ENCODE data around the gene STBD1. TPM values are rescaled to one million over a fixed set of nuclear protein-coding genes. Genes with fewer than 3 reads are reported as not detected.
"Not testable (repeated sequence)": the region's sequence is repeated elsewhere in the genome, so short reads cannot be mapped to it uniquely, and the experiment has no call there.

Gene STBD1
- 2.0 and 3.6 TPM in 2 replicates for total RNA-seq (2014; rRNA removed; shearing (Covaris generic))

DNA sequence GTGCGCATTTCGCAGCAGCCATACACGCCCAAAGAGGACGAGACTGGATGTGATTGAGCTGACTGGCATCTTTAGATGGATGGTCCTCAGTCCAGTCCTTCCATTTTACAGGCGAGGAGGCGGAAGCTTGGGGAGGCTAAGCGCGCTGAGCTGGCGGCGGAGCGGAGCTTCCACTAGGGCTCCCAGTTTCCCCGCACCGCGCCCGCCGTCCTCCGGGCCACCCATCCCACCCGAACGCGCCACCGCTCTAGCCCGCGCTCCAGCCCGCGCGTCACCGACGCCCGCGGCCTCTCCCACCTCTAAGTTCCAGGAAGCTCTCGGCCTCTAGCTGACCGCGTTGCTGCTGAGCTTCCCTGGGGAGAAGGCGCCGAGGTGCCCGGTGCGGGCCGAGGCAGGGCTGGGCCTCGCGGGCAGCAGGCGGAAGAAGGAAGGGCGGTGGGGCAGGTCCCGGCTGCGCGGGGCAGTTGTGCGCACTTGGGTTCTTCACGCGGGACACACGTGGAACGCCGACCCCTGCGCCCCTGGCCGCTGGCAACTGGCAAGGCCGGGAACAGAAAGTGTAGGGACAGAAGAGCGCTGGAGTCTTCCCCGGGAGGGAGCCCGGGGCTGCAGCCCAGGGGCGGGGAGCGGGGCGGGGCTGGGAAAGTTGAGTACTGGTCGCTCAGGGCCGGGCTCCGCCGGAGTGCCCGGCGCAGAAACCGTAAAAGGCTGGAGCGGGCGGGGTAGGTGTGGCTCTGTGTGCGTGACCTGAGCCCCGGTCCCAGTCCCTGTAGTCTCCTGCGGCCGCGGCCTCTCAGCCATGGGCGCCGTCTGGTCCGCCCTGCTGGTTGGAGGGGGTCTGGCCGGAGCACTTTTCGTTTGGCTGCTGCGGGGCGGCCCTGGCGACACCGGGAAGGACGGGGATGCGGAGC, at the start of gene STBD1:
STBD1 (plus strand) TSS at position 763 of the 911 bp plus-strand sequence; CDS start at position 800, 37 bp downstream.
- DNase-seq (ENCODE audit: low spot score): no peak

DNA sequence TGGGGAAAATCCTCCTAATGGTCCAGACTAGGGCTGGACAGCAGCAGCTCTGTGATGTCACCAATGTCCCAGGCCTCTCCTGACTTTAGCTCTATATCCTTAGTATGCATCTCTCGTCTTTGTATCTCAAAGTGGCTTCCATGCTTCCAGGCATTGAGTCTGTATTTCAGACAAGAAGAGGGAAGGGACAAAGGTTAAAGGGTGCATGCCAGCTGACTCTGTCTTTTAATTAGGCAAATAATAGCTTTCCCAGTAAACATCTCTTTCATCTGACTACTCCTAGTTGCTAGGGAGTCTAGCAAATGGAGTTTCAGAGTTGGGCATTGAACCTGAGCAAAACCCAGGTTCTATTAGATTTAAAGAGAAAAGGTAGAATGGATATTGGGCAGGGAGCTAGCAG, 49.6 kb upstream of the STBD1 start:
- no peak for DNase-seq (ENCODE audit: low spot score)

DNA sequence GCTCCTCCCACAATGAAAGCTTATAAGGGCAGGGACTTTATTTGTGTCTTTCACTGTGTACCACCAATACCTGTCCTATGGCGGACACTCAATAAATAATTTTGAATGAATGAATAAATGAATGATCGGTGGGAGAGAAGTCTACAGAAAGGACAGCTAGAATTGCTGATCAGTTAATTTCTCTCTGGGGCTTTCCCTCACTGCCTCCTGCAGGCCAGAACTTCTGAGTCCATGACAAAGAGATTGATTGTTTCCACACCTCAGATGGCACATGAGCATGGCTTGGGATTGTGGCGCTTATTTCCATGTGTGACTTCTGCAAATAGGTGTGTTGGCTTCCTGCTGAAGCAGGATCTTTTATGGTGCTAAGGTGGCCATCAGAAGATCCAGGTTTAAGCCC, 48.7 kb upstream of the STBD1 start:
- DNase-seq (ENCODE audit: low spot score): no peak

DNA sequence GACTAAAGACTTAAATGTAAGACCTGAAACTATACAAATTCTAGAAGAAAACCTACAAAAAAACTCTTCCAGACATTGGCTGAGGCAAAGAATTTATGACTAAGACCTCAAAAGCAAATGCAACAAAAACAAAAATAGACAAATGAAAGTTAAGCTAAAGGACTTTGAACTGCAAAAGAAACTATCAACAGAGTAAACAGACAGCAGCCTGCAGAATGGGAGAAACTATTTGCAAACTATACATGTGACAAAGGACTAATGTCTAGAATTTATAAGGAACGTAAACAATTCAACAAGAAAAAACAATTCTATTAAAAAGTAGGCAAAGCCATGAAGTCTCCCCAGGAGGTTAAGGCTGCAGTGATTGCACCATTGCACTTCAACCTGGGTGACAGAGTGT, 46.0 kb upstream of the STBD1 start:
- no peak for DNase-seq (ENCODE audit: low spot score)

DNA sequence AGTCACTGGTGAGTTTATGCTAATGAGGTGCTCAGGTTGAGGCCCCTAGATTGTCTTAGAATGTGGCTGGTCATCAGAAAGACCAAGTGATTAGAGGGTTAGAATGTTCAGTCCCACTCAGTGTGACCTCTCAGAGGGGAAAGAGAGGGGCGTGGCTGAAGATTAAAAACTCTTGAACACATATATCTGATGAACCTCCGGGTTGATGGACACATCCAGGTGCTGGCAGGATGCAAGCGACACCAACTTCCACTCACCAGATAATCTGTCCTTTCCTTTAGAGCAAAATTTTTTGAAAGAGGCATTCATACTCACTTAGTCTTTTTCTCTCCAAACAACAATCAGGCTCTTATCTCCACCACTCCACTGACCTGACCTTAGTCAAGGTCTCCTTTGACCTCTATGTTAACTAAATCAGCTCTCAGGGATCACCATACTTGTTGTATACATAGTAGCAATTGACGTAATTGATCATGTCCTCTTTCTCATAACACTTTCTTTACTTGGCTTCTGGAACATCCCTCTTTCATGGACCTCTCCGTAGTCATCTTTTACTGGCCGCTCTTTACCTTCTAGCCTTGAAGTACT, 40.8 kb upstream of the STBD1 start:
- no peak for DNase-seq (ENCODE audit: low spot score)

DNA sequence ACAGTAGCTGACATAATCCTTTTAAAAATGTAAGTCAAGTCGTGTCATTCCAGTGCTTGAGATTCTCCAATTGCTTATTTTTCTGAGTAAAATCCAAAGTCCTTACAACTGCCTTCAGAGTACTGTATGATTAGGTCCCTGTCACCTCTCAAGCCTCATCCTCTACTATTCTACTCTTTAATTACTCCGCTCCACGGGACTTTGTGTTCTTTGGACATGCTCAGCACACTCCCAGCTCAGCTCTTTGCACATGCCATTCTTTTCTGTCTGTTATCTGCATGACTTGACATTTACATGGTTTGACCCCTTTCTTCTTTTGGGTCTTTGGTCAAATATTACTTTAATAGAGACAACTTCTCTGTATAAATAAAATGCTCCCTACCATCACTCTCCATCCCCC, 39.9 kb upstream of the STBD1 start:
- no peak for DNase-seq (ENCODE audit: low spot score)

DNA sequence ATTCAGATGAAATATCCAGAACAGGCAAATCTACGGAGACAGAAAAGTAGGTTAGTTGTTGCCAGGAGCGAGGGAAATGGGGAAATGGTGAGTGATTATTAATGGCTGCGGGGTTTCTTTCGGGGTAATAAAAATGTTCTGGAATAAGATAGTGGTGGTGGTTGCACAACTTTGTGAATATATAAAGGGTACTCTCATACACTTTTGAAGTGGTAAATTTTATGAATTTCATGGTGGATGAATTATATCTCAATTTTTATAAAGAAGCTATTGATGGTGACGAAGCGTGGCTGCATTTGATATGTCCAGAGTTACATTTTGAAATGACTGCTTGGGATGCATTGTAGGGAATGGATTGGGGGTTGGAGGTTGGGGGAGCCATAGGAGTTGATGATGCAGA, 38.7 kb upstream of the STBD1 start:
- DNase-seq (ENCODE audit: low spot score): no peak

DNA sequence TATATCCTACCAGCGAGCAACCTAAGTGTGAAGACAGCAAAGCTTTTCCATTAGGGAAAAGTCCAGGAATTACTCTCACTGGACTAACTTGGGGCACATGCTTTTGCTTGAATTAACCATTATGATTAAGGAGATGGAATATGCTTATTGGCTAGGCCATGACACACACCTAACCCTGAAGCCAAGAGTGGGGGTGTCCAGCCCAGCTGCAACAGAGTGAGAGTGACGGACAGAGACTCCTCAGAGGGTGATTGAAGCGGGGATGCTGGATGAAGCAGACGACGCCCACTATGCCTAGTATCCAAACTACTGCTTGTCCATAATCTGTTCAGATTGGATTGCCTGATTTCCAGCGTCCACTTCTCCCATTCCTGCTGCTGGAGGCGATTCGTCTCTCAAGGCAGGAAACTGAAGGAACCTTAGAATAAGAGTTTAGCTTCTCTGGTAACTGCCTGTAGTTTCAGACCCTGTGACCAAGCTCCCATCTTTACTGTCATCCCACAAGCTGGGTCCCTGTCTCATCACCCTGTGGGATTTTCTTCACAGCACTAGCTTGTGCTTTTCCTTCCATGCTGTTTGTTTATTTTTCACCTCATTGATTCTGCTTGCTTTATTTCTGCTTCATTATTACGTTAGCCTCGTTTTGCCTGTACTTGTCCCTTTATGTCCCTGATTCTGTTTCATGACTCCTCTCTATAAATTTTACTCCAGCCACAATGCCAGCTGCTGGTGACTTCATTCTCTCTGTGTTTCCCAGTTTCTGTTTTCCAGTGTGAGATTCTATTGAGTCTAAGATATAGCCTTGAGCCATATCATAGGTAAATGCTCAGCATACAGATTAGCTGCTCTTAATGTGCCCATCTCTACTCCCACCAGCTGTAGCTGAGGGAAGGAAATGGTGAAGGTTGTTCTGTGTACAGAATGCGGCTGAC, 36.0 kb upstream of the STBD1 start:
- no peak for DNase-seq (ENCODE audit: low spot score)

DNA sequence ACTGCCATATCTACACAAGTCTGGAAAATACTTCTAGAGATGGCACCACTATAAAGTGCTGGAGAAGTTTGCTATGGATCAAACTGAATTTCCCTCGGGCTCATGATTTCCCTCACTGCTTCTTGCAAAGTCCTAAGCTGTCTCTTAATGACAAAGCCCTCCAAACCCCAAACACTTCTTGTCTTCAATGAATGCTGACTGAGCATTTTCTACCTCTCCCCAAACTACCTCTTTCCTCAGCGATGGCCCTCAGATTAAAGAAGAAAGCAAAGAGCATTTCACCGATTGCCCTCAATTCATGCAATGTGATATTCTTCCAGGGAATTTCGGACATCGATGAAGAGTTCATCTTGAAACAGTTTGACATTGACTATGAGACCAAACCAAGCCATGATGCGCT, 35.3 kb upstream of the STBD1 start:
- no peak for DNase-seq (ENCODE audit: low spot score)

DNA sequence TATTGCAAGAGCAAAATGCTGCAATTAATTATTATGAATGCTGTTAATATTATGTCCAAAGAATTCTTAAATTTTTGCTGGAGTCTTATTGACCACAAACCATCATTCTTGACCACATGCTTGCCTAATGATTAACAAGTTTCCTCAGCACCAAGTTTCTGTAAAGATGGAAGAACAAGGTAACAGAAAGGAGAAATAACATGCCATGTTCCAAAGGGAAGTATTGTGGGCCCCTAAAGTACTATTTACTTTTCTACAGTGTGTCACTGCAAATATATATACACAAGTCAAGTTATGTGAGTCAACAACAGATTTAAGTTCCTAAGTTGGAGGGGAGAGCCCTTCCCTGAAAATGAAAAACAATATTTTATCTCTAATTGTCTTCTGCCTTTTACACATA, 34.5 kb upstream of the STBD1 start:
- DNase-seq (ENCODE audit: low spot score): no peak

DNA sequence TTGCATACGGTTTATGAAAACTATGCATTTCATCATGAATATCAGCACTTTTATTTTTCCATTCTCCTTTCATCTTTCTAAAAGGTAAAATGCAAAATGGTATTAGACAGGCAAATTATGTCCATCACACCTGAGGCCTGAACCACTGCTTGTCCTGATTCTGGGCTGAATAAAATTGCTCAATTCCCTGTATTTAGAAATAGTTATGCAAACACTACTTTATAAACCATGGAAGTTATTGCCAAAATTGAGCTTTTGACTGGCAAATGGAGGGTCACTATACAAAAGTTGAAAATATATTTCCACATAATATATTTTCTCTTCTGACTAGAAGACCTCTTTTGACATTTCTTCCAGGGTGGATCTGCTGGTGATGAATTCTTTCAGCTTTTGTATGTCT, 34.0 kb upstream of the STBD1 start:
- DNase-seq (ENCODE audit: low spot score): no peak

DNA sequence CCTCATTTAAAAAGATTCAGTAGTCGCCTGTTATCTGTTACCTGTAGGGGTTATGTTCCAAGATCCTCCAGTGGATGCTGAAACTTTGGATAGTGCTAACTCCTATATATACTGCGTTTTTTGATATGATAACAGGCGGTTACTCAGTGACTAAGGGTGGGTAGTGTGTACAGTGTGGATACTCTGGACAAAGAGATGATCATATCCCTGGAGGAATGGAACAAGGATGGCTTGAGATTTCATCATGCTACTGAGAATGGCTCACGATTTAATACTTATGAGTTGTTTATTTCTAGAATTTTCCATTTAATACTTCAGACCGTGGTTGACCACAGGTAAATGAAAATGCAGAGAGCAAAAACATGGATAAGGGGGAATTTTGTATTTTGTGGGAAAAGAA, 33.5 kb upstream of the STBD1 start:
- no peak for DNase-seq (ENCODE audit: low spot score)

DNA sequence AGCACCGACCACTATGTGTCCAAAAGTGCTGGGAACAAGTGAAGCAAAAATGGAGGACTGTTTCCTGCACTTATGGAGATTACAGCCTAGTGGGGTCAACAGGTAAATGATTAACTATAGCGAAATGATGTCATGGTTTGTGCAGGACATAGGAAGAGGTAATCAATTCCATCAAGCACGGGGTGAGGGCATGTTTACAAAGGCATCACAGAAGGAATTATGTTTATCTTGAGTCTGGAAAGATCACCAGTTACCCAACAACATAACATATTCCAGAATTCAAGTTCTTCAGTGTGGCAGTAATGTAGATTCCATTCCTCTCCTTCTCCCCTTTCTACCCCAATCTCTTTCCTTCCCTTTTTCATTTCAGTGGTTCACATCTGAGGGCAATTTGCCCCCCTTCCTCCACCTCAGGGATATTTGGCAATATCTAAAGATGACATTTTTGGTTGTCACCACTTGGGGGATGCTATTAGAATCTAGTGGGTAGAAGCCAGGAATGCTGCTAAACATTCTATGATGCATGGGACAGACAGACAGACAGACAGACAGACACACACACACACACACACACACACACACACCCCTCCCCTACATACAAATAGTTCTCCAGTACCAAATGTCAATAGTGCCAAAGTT, 30.9 kb upstream of the STBD1 start:
- DNase-seq (ENCODE audit: low spot score): no peak

DNA sequence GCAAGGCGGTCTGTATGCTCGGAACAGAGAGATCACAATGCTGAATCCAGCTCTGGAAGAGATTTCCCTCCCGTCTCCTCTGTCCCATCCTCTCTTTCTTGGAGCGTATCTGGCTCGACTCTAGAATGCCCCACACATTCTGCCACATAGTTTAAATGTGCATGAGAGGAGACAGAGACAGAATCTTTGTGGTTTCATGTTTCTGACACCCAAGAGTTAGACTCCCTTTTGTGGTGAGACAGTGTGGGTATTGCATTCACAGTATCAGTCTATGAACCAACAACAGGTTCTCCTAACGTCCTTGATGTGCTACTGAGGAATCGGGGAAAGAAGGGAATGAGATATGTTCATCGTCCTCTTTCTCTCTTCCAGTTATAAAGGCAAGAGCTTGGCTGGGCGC, 29.7 kb upstream of the STBD1 start:
- DNase-seq (ENCODE audit: low spot score): no peak

DNA sequence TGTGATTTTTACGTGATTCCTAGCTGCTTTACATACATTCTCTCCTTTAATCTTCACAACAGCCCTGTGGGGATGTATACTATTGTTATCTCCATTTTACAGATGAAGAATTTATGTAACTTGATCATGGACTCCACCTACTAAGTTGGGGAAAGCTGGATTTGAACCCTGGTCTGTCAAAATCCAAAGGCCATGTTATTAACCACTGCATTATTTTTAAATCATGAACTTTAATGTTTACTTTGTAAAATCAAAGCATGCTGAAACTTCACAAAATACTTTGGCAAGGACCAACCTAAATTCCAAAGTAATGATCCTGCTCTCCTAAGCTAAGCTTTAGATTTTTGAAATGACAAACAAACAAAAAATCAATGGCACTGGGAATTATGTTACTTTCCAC, 28.9 kb upstream of the STBD1 start:
- DNase-seq (ENCODE audit: low spot score): no peak

DNA sequence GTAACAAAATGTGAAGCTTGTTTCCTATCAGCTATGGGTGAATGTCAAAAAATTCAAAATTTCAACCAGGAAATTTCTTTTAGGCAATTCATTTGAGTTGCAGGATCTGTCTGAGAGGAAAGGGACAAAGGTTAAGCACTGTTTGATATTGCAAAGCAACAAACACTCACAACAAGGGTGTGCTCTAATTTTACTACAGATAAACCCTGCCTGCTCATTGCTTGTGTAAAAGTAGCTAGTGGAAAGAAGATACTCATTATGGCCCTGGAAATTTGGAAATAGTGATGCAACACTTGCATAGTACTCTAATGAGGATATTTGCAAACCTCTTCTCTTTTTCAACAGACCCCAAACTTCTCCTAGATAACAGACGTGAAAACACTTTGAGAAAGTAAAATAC, 27.9 kb upstream of the STBD1 start:
- DNase-seq (ENCODE audit: low spot score): no peak

DNA sequence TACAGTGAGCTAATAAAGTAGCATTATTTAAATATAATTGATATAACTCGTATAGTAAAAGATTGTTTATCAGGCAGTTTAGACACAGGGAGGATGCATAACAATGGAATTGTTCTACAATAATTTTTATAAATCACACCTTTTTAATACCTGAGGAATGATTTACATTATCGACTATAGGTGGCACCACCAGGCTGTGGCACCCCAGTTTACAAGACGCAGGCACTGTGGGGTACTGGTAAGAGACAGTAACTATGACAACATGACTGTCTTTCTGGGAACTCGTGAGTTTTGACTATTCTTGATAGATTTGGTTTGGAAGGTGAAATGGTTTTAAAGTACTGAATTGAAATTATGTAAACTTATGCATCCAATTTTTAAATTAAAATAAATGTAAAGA, 27.1 kb upstream of the STBD1 start:
- DNase-seq (ENCODE audit: low spot score): no peak

DNA sequence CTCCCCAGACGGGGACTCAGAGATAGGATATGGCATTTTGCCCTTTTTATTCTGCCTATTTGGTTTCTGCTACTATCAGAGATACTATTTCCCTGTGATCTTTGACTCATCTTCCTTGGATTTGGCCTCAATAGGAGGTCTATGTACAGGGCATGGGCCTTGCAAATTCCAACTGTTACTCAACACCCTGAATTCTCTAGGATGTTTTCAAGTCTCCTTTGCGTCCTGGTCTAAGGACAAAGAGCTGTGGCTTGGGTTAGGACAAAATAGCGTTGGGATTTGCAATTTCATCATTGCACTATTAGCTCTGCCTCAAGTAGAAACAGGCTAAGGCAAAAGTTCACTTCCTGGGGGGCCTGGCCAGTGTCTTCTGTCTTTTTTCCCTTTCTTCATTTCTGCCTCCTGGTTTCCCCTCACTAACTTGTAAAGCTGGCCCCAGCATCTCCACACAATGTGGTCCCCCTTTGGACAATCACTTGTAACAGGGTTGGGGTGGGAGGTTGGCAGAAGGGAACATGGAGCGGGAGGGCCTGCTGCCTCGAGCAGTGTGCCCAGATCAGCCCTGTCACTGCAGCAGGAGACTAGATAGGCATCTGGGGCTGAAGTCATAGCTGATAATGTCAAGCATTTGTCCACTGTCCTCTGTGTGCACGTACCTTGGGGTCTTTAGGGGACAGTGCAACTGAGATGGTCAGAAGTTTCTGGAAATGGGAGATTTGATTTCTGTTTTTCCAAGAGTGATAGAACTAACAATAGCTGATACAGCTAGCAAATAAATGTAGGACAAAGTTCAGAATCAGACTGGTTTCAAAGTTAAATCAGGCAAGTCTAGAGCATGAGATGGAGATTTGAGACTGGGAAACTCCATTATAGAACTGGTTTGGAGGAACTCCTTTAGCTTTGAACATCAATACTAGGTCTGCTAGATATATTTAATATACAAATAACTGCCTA, 25.8 kb upstream of the STBD1 start:
- no peak for DNase-seq (ENCODE audit: low spot score)

DNA sequence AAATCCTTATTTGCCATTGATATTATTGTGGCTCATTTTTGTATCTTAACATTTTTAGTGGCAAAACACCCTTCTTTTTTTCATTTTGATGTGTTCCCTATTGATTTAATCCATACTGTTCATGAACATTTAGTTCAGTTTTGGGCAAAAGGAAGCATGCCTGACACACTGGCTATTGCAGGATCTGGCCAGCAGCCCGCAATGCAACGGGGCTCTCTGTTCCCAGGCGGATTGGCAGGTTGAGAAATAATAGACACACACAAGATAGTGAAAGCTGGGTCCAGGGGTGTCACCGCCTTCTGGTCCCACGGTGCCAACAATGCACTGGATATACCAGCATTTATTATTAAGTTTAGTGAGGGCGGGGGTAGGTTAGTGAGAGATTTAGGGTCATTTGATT, 24.9 kb upstream of the STBD1 start:
- not testable (repeated sequence) for DNase-seq (ENCODE audit: low spot score)

DNA sequence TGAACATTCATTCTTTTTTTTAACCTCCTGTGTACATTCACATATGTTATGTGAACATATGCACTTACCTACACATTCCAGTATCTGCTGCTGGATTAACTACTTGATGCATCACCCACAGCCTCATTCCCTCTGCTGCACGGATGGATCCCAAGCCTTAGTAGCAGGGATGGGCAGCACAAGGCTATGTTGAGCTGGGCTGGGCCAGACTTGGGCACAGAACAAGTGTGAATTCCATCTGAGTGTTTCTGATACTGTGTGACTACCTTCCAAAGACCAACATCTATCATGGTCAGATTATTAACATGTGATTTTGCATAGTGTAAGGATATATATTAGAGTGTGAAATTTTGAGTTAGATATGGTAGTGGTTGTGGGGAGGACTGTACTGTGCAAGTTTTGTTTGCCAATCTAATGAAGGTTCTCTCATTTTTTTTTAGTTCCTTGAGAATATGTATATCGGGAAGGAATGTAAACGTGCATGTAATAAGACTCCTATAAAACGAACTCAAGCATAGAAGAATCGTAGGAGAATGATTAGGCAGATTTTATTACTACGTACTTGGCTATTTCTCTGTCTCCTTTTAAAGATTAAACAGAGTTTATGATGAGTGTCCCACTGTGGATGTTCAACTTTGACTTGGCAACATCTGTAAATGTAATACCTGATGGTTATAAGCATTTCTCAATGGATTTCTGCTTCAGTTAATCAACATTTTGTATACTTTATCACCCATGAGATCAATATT, 23.4 kb upstream of the STBD1 start:
- DNase-seq (ENCODE audit: low spot score): no peak
